Neural cell (in vitro differentiated cells): ENCODE measurements around the gene IQGAP2. TPM values are rescaled to one million over a fixed set of nuclear protein-coding genes. Genes with fewer than 3 reads are reported as not detected.
A peak's percentile ranks its signal among the peaks of the same experiment; 100 is the strongest.

Experiments
- H2AFZ ChIP-seq: fragments of 200-600, 300-800 bp; sonication (generic), shearing (Covaris generic); 2 replicates; pipeline ENCODE4 v1.6.0; 2014; ENCODE audit warnings: low read depth, mild to moderate bottlenecking, antibody characterized with exemption, low read length, moderate library complexity
- H3F3A ChIP-seq: fragments of 200-600 bp; shearing (Covaris generic); 2 replicates; pipeline ENCODE4 v1.6.1; 2016; ENCODE audit warnings: mild to moderate bottlenecking, moderate library complexity, mixed read lengths, antibody characterized with exemption, low read length; ENCODE audit not compliant: insufficient read depth, poor library complexity, severe bottlenecking
- H3K27ac ChIP-seq: fragments of 200-600, 300-800 bp; sonication (generic), shearing (Covaris generic); 2 replicates; pipeline ENCODE4 v1.5.1; 2014; ENCODE audit warnings: mild to moderate bottlenecking, low read length, moderate library complexity
- H3K27me3 ChIP-seq: fragments of 300-800, 200-600 bp; sonication (generic), shearing (Covaris generic); 2 replicates; pipeline ENCODE4 v1.6.0; 2014; ENCODE audit warnings: mild to moderate bottlenecking, low read depth, low read length, moderate library complexity; ENCODE audit not compliant: insufficient read depth
- H3K36me3 ChIP-seq: fragments of 300-800, 200-600 bp; sonication (generic), shearing (Covaris generic); 2 replicates; pipeline ENCODE4 v1.5.1; 2014; ENCODE audit warnings: mild to moderate bottlenecking, antibody characterized with exemption, low read length, moderate library complexity; ENCODE audit not compliant: insufficient read depth
- H3K4me2 ChIP-seq: fragments of 300-800, 200-600 bp; sonication (generic), shearing (Covaris generic); 2 replicates; pipeline ENCODE4 v1.6.0; 2014; ENCODE audit warnings: mild to moderate bottlenecking, low read length
- H3K4me3 ChIP-seq: fragments of 300-800, 200-600 bp; sonication (generic), shearing (Covaris generic); 2 replicates; pipeline ENCODE4 v1.5.1; 2014; ENCODE audit warnings: mild to moderate bottlenecking, low read length, moderate library complexity
- H3K79me2 ChIP-seq: fragments of 200-600 bp; shearing (Covaris generic); replicated peaks from 2 replicates; pipeline ENCODE4 v1.6.0; 2014; ENCODE audit warnings: mild to moderate bottlenecking, low read length, moderate library complexity; ENCODE audit not compliant: insufficient read depth
- H3K9ac ChIP-seq: fragments of 300-800, 200-600 bp; sonication (generic), shearing (Covaris generic); 2 replicates; pipeline ENCODE4 v1.6.1; 2016; ENCODE audit warnings: mild to moderate bottlenecking, low read length, mixed read lengths
- H3K9me2 ChIP-seq: fragments of 200-600 bp; shearing (Covaris generic); 2 replicates; pipeline ENCODE4 v1.6.1; 2016; ENCODE audit warnings: mild to moderate bottlenecking, low read length, mixed read lengths; ENCODE audit not compliant: insufficient read depth
- H3K9me3 ChIP-seq: fragments of 200-600, 300-800 bp; sonication (generic), shearing (Covaris generic); 2 replicates; pipeline ENCODE4 v1.6.1; 2016; ENCODE audit warnings: mild to moderate bottlenecking, mixed run types, low read length, moderate library complexity, mixed read lengths
- H4K20me1 ChIP-seq: fragments of 200-600 bp; shearing (Covaris generic); 2 replicates; pipeline ENCODE4 v1.6.1; 2016; ENCODE audit warnings: mild to moderate bottlenecking, mixed run types; ENCODE audit not compliant: insufficient read depth
- CTCF ChIP-seq: fragments of 450-650 bp; IDR thresholded peaks from 2 replicates; pipeline ENCODE4 v1.5.1; 2014; ENCODE audit warnings: antibody characterized with exemption, mild to moderate bottlenecking, moderate library complexity; ENCODE audit not compliant: poor library complexity, severe bottlenecking
- EP300 ChIP-seq: fragments of 450-650 bp; conservative IDR thresholded peaks from 2 replicates; pipeline ENCODE4 v1.6.1; 2014; ENCODE audit warnings: antibody characterized with exemption, mild to moderate bottlenecking, moderate library complexity; ENCODE audit not compliant: poor library complexity, severe bottlenecking
- EZH2 ChIP-seq: fragments of 200-600, 300-800 bp; shearing (Covaris generic), sonication (generic); IDR thresholded peaks from 2 replicates; pipeline ENCODE4 v1.6.1; 2014; ENCODE audit warnings: antibody characterized with exemption, low read length, borderline replicate concordance, mild to moderate bottlenecking; ENCODE audit not compliant: insufficient read depth, poor library complexity, severe bottlenecking
- MXI1 ChIP-seq: fragments of 450-650 bp; conservative IDR thresholded peaks from 2 replicates; pipeline ENCODE4 v1.6.1; 2014; ENCODE audit warnings: antibody characterized with exemption, mild to moderate bottlenecking; ENCODE audit not compliant: poor library complexity, severe bottlenecking
- POLR2AphosphoS5 ChIP-seq: IDR thresholded peaks from 2 replicates; pipeline ENCODE4 v1.6.1; 2012
- RAD21 ChIP-seq: fragments of 450-650 bp; conservative IDR thresholded peaks from 2 replicates; pipeline ENCODE4 v1.6.1; 2014; ENCODE audit warnings: antibody characterized with exemption, mild to moderate bottlenecking, moderate library complexity
- REST ChIP-seq: IDR thresholded peaks from 2 replicates; pipeline ENCODE4 v1.6.1; 2012; ENCODE audit warnings: borderline replicate concordance
- SMC3 ChIP-seq: fragments of 450-650 bp; conservative IDR thresholded peaks from 2 replicates; pipeline ENCODE4 v1.6.1; 2014; ENCODE audit warnings: antibody characterized with exemption, mild to moderate bottlenecking, moderate library complexity; ENCODE audit not compliant: poor library complexity
- TAF1 ChIP-seq: IDR thresholded peaks from 2 replicates; pipeline ENCODE4 v1.6.1; 2012; ENCODE audit warnings: low read depth
- polyA plus RNA-seq: library from polyadenylated mRNA; depleted of rRNA; stranded (reverse); fragments of >200 nt; gene quantifications from 2 replicates; pipeline ENCODE4 v1.2.3, GENCODE V29; 2014

Gene IQGAP2
- polyA plus RNA-seq, 1 donor from 2014 or later: 5.2 TPM

- Histone ChIP-seq H3K4me2 (no peak overlapping the region), H3K79me2 (no peaks in the 10 kb centered on the region), H3K4me3 (peak overlapping the region; percentile 79), H3K9me3 (no peaks in the 10 kb centered on the region), H3K27me3 (peaks cover 17% of the 10 kb centered on the region), H2AFZ (no peak overlapping the region), H3F3A (no peaks in the 10 kb centered on the region), H3K9me2 (no peaks in the 10 kb centered on the region), H3K9ac (no peak overlapping the region), H3K36me3 (no peaks in the 10 kb centered on the region), H4K20me1 (no peaks in the 10 kb centered on the region), H3K27ac (no peak overlapping the region)
- no peak for TF ChIP-seq MXI1
- no peak for TF ChIP-seq RAD21
Measured at GRCh38 chr5:76401801-76402250, 1.3 kb upstream of the IQGAP2 start.

GRCh38 chr5:76402251-76402885 lies 717 bp upstream of the IQGAP2 start:
- H3K4me2 ChIP-seq: peak overlapping the region; percentile 38
- H3K9me3 ChIP-seq: no peaks in the 10 kb centered on the region
- H3K27me3 ChIP-seq: peaks cover 17% of the 10 kb centered on the region
- H3K9me2 ChIP-seq: no peaks in the 10 kb centered on the region
- no peaks in the 10 kb centered on the region for H3K79me2 ChIP-seq
- H3K9ac ChIP-seq: no peak overlapping the region
- H2AFZ ChIP-seq: no peak overlapping the region
- H3K36me3 ChIP-seq: no peaks in the 10 kb centered on the region
- no peak for TF ChIP-seq RAD21
- TF ChIP-seq TAF1: no peak
- TF ChIP-seq REST: no peak
- TF ChIP-seq SMC3: no peak
- no peak for TF ChIP-seq MXI1
- TF ChIP-seq EZH2: no peak
- TF ChIP-seq POLR2AphosphoS5: no peak
- TF ChIP-seq EP300: no peak
- TF ChIP-seq CTCF: no peak
- H3F3A ChIP-seq: no peaks in the 10 kb centered on the region
- H3K27ac ChIP-seq: no peak overlapping the region
- no peaks in the 10 kb centered on the region for H4K20me1 ChIP-seq
- H3K4me3 ChIP-seq: peak overlapping the region; percentile 79
